Fibroblast of skin of back (primary cell): ENCODE measurements around the gene TPM4.
"Not testable (repeated sequence)": the region's sequence is repeated elsewhere in the genome, so short reads cannot be mapped to it uniquely, and the experiment has no call there.

Experiments used
- DNase-seq: peaks from one replicate; pipeline ENCODE4 v3.0.0-alpha.2; 2013

The TPM4 gene

DNA sequence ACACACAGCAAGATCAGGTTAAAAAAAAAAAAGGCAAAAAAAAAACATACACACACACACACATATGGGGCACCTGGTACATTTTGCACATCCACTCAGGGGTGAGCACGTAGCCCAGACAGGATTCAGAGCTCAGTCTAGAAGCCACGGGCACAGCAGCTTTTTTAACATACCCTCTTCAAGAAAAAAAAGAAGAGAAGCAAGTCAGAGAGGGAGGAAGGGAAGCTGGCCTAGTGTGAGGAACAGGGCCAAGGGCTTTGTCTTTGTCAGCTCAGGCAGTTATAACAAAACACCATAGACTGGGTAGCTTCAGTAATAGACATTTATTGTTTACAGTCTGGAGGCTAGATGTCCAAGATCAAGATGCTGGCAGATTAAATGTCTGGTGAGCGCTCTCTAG is 2.3 kb upstream of the TPM4 start:
- DNase-seq: no peak

DNA sequence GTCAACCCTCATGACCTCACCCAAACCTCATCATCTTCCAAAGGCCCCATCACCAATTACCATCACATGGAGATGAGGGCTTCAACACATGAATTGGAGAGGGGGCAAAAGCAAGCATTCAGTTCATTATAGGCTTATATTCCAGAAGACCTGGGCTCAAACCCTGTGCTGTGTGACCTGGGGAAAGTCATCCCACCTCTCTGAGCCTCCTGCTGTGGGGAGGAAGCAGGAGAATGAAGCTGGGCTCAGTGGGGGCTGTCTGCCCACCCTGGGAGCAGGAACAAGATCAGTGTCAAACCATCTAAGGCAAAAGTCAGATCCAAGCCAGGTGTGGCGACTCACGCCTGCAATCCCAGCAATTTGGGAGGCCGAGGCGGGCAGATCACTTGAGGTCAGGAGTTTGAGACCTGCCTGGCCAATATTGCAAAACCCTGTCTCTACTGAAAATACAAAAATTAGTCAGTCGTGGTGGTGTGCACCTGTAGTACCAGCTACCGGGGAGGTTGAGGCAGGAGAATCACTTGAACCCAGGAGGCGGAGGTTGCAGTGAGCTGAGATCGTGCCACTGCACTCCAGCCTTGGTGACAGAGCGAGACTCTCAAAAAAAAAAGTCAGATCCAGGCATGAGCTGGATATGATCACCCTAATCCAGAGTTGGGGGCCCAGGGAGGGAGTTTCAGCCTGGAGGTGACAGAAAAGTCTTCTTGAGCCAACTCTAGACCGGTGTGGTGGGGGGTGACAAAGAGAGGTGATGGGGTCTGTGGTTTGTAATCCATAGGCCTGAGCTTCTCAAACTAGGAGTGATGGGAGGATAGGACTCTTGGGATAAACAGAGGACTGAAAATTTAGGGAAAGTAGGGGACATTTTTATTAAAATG is 1.6 kb upstream of the TPM4 start:
- DNase-seq: no peak

DNA sequence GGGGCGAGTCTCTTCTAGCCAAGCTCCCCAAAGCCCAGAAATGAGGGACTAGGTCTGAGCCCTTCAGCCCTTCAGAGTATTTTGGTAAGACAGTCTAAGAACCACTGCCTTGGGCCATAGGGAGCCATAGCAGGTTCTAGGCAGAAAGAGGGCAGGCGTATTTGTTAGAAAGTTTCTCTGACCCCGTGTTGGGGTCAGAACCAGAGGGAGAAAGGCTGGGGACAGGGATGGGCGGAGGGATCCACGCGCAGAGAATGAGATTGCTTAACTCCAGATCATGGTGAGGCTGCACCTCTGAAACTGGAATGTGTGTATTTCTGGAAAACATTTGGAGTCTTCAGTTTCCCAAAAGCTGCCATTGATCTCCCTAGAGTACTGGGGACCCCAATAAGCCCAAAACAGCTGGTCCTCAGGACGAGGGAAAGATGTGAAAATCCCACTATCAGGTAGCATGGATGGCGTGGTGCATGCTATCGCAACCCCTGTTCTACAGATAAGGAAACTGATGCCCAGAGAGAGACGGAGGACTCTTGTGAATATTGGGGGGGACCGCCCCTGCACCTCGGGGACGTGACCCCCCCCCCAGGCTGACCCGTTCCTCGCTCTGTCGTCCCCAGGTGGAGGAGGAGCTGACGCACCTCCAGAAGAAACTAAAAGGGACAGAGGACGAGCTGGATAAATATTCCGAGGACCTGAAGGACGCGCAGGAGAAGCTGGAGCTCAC is 703 bp upstream of the TPM4 start:
- no peak for DNase-seq

DNA sequence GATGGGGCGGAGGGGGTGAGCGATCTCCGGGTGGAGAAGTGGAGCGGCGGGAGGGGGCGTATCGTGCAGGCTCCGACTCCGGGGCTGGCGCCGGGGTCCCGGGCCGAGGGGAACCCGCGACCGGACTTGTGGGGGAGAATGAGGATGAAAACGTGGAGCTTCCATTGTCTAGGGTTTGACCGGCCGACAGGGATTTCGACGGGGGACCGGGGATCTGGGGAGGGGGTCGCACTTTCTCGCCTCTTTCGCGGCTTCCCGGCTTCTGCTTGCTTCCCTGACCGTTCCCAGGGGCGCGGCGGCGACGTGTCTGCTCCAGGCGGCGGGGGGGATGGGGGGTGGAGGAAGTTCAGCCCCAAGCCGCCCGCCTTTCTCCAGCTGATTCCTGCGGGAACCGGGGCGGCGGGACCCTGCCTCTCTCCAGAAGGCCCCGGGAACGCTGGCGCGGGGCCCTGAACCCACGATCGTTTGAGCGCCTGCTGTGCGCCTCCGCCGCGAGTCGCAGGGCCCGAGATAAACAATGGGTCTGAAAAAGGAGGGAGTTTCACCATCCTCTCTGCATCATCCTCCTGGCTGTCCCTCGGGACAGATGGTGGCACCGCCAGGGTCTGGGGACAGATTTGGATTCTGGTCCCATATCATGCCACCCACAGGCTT is 790 bp downstream of the TPM4 start:
- peak; percentile 57 for DNase-seq

DNA sequence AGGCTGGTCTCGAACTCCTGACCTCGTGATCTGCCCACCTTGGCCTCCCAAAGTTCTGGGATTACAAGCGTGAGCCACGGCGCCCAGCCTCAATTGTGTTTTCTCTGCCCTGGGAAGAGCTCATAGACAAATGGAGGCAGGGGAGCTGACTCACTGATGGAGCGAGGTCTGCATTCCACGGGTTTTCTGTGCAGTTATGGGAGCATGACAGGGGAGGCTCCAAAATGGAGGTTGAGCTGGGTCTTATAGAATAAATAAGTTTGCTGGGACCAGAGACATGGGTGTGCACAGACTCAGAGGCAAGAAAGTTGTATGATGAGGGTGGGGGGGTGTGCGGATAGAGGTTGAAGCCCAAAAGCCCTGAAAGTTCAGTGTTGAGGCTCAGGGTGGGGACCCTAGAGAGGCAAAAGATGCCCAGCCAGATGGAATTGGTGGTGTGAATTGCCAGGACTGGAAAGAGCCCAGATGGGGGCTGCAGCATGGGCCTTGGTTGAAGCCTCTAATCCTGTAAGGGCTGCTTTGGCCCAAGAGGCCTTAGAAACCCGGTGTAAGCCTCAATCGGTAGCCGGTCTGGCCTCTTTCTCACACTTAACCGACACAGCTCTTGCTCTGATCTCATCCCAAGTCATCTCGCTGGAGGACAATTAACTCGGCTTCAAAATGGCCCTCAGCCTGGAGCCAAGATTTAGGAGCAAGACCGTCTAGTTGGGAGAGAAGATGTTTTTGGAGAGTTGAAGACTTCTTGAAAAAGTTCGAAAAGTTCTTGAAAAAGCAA is 1.9 kb downstream of the TPM4 start:
- DNase-seq: peak; percentile 74

DNA sequence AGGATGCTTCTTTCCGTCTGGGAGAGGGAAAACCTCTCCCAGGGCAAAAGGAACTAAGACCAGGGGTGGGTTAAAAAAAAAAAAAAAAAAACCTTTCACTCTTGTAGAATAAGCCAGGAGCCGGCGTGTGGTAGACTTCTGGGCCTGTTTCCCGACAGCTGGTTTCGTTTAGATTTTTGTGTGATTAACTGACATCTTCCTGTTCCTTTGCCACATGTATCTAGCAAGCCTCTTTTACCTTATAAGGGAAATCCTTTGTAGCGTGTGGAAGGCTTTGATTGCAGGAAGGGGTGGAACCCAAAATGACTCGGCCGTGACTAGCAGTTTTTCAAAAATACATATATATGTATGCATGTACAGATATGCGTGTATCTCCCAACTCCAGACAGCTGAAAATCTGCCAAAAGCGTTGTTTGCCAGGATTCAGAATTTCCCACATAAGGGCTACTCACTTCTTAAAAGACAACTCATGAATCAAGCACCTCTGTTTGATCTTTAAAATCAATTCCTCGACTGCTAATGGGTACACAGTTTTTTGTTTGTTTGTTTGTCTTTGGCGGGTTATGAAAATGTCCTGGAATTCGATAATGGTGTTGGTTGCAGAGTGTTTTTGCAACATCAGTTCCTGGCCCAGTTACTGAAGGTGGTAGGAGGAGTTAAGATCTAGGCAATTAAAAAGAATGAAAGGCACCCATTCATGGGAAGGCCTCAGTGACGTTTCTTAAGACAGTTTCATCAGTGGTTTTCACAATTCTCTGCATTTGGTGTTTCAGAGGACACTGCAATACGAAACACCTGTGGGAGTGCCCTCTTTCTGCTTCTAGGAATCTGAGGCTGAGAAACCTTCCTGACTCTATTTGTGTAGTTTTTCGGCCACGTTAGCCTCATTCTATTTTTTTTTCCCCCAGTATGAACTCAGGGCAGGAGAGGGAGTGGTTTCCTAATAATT is 2.7 kb downstream of the TPM4 start:
- DNase-seq: peak; percentile 99

DNA sequence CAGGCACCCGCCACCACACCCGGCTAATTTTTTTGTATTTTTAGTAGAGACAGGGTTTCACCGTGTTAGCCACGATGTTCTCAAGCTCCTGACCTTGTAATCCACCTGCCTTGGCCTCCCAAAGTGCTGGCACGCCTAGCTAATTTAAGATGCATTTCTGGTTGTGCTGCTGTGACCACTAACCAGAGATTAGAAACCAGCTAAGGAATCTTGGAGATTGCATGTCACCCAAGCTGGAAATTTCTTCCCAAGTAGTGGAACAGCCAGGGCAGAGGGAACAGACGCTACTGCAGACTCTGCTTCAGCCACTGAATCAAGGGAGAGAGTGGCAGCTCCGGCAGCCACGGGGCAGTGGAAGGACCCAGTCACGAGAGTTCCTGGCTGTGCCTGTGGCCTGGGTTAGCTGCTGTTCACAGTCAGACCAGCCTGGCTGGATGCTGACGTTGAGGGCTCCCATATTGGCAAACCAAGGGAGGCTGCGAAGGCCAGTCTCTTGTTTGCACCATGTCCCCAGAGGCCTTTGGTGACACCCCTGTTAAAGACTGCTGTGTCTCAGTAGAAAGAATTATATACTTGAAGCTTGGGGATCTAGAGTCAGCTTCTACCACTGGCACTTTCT is 7.9 kb downstream of the TPM4 start:
- DNase-seq: no peak

DNA sequence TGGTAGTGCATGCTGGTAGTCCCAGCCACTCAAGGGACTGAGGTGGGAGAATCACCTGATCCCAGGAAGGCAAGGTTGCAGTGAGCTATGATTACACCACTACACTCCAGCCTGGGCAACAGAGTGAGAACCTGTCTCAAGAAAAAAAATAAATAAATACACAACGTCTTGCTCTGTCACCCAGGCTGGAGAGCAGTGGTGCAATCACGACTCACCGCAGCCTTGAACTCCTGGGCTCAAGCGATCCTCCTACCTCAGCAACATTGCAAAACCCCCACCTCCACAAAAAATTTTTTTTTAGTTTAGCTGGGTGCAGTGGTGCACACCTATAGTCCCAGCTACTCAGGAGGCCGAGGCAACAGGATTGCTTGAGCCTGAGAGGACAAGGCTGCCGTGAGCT is 8.8 kb downstream of the TPM4 start:
- no peak for DNase-seq

DNA sequence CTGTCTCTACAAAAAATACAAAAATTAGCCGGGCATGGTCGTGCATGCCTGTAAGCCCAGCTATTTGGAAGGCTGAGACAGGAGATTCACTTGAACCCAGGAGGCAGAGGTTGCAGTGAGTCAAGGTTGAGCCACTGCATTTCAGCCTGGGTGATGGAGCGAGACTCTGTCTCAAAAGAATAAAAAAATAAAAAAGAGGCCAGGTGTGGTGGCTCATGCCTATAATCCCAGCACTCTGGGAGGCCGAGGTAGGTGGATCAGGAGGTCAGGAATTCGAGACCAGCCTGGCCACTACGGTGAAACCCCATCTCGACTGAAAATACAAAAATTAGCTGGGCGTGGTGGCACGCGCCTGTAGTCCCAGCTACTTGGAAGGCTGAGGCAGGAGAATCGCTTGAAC is 11.1 kb downstream of the TPM4 start:
- DNase-seq: not testable (repeated sequence)

DNA sequence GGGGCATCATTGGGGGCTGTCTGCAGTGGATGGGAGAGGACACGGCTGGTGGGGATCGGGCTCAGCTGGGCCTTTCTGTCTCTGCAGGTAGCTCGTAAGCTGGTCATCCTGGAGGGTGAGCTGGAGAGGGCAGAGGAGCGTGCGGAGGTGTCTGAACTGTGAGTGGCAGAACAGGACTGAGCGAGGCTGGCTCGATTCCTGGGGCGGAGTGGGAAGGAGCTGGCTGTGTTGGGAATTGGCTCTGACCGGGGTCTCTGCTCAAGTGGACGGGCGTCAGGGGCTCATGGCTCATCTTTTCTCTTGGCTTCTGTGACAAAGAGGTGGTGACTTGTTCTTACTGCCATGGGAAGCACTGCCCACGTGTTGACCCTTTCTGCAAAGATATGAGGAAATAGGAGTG is 11.6 kb downstream of the TPM4 start:
- no peak for DNase-seq

DNA sequence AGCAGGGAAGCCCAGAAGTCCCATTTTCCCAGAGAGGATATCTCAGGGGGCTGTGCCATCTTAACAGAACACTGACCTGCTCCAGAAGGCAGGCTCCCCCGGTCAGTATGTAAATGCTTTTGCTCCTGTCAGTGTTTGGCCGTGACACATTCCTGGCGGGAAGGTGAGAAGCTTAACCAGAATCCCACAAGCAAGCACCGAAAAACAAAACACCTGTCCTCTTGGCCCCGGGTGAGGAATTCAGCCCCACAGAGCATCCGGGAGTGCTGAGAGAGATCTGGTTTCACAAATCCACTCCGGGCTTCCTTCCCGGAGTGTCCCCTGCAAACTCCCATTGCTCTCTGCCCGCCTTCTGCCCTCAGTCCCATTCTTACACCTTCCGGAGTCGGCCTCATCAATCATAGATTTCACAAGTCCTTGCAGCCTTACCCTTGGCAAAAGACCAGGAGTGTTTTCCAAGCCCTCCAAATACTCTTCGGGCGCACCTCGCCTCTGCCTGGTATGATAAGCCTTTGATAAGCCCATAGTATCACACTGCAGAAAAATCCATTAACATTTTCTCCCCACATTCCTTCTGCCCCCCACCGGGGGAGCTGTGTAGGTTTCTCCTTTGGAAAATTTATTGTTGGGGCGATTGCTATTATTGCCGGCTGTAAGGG is 12.2 kb downstream of the TPM4 start:
- DNase-seq: no peak

DNA sequence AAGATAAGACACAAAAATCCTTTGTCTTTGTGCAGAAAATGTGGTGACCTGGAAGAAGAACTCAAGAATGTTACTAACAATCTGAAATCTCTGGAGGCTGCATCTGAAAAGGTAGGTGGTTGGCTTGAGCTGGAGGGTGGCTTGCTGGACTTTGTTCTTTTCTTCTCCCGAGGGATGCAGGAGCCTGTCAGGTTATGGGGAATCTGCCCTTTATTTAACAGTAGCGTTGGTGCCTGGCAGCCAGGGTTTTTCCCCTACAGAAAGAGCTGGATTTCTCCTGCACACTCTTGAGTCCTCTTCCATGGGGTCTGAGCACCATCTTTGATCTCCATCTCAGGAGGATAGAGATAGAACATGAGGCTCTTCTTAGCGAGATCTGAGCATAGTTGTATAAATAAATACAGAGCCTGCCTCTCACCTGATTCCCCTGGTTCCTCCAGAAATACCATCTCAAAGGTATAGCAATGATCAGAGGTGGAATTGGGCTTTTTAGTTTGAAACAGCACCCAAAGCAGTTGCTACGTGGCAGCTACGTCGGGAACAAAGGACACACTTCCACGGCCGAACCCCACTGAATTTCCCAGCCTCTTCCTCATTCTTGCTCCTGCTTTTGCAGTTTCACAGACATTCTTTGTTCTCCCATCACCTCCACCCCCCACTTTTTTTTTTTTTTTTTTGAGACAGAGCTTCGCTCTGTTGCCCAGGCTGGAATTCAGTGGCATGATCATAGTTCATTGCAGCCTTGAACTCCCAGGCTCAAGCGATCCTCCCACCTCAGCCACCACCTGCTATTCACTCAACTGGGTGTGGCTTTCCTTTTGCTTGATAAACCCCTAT is 12.9 kb downstream of the TPM4 start:
- DNase-seq: no peak

DNA sequence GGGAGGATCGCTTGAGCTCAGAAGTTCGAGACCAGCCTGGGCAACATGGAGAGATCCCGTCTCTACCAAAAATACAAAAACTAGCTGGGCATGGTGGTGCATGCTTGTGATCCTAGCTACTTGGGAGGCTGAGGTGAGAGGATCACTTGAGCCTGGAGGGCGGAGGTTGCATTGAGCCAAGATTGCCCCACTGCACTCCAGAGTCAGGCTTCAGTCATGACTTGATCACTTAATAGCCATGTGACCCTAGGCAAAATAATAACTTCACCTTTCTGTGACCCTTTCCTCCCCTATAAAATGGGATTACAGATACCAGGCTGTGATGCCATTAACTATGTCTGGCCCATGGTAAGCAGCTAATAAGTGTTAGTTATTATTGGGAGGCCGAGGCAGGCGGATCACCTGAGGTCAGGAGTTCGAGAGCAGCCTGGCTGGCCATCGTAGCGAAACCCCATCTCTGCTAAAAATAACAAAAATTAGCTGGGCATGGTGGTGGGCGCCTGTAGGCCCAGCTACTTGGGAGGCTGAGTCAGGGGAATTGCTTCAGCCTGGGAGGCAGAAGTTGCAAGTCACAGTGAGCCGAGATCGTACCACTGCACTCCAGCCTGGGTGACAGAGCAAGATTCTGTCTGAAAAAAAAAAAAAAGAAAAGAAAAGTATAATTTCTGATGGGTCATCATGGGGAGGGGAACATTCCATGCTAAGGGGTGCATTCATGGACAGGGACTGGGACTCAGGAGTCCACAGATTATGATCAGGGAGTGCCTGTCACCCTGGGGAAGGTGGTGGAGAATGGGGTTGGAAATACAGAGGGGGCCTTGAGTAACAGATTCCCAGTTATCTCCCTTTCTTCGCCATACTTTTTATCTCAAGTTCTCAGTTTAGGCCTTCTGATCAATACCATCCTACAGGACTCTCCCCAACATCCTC is 15.5 kb downstream of the TPM4 start:
- DNase-seq: no peak

DNA sequence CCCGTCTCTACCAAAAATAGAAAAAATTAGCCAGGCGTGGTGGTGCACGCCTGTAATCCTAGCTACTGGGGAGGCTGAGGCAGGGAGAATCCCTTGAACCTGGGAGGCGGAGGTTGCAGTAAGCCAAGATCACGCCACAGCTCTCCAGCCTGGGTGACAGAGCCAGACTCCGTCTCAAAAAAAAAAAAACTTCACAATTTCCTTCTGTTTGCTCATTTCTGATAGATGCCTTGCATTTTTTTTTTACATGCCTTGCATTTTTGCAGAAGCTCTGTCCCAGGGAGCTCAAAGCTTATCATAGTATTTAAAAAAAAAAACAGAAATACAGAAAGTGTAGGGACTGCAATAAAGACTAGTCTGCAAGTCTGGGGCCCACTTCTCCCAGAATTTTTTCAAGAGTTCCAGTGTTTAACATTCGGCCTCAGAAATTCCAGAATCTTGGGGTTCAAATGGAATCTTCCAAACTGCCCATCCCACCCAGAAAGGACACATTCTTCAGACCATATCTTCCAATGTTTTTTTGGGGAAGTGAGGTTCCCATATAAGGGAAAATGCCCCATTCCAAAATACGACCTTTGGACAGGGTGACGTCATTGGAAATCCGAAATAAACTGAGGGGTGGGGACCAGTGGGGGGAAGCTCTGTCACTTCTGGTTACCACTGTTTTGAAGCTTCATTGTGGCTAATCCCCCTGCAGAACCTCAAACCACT is 18.2 kb downstream of the TPM4 start:
- peak; percentile 79 for DNase-seq

DNA sequence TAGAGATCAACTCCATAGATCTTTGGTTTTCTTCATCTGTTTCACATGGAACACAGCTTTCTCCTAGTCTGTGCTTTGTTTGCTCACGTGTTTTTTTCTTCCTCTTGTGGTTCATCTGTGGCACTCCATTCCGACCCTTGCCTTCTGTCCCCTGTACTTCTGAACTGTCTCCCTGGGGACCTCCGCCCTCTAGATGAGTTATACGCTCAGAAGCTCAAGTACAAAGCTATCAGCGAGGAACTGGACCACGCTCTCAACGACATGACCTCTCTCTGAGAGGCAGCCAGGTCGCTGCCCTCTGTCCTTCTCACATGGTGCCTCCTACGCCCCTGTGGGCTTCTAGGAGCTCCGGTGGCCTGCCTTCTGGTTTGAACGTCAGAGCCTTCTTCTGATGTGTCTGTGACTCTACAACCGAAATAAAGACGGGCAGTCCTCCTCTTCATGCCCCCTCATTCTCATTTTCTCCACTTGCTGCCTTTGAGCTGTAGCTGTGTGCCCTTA is 18.8 kb downstream of the TPM4 start:
- peak; percentile 43 for DNase-seq

DNA sequence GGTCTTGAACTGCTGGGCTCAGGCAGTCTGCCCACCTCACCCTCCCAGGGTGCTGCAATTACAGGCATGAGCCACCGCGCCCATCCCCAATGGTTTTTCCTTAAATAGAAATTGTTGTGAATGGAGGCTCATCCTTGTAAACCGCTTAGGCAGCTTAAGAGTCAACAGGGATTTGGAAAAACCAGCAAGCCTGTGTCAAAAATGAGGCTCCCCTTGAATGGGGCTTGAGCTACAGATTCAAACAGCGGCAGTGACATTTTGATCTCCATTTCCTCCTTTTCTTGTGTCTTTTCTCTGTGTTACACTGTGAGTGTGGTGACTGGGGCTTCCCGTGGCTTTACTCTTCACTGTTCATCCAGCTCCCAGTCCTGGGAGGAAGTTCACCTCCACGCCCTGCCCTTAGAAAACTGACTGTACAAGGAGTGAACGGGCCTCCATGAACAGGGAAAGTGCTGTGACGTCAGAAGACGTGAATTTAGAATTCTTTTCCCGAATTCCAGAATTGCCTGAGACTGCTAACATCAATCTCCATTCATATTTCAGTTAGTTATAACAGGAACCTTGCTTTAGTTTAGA is 20.1 kb downstream of the TPM4 start:
- no peak for DNase-seq

DNA sequence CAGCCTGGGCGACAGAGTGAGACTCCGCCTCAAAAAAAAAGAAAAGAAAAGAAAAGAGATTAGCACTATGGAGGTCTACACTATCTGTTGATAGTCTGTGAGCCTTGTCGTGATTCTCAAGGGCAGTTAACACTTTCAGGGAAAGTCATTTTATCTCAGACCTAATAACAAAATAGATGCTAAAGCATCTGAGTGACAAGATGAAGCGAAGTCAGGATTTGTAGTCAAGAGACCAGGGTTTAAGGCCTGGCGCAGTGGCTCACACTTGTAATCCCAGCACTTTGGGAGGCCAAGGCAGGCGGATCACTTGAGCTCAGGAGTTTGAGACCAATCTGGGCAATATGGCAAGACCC is 22.1 kb downstream of the TPM4 start:
- no peak for DNase-seq
